Right lobe of liver (tissue), 4 donors: ENCODE results near the gene INPP4A.

Experiments used
- CTCF ChIP-seq, 4 donors: fragments of 200-600 bp in 3 of 4; fragments of 450-650 bp in 1 of 4; IDR thresholded peaks; one replicate each; pipeline versions ENCODE4 v1.5.1 to v1.8.0; 2016 to 2022; ENCODE audit warnings: antibody characterized with exemption in 4 of 4, mild to moderate bottlenecking in 2 of 4
- POLR2A ChIP-seq: fragments of 450-650 bp; IDR thresholded peaks from one replicate; pipeline ENCODE4 v1.6.1; 2017; ENCODE audit warnings: antibody characterized with exemption, mild to moderate bottlenecking
- donor health status: DM: no; HTN: no; CAD: no.
- donor health status: DM: no; HTN: no; CAD: no.
- donor health status: DM: no; HTN: yes; CAD: no.

DNA sequence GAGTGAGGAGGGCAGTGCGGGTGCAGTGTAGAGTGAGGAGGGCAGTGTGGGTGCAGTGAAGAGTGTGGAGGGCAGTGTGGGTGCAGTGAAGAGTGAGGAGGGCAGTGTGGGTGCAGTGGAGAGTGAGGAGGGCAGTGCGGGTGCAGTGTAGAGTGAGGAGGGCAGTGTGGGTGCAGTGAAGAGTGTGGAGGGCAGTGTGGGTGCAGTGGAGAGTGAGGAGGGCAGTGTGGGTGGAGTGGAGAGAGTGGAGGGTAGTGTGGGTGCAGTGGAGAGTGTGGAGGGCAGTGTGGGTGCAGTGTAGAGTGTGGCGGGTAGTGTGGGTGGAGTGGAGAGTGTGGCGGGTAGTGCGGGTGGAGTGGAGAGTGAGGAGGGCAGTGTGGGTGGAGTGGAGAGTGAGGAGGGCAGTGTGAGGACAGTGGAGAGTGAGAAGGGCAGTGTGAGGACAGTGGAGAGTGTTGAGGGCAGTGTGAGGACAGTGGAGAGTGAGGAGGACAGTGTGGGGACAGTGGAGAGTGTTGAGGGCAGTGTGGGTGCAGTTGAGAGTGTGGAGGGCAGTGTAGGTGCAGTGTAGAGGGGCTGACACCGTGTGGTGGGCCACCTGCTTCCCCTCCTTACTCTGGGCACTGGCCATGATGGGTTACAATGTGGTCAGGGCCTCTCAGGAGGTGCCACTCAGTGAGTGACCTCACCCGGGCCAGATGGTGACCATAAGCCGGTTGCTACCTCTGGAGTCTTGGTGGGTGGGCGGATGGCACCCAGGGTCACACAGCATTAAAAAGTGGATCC is 28.5 kb downstream of the INPP4A start:
- TF ChIP-seq POLR2A (no peak), CTCF (IDR thresholded peaks at IDR 0.05) (no peak)
